NCI-H748 (cell line): Measurements from ENCODE around the gene ZNF185.
A peak's percentile ranks its signal among the peaks of the same experiment; 100 is the strongest.

Experiments
- DNase-seq: peaks from one replicate; lab custom pipeline; 2025; ENCODE audit not compliant: unreplicated experiment; lab: John Stamatoyannopoulos, UW

The ZNF185 gene

GRCh38 chrX:152915541-152916241 lies 17.8 kb downstream of the ZNF185 start:
- DNase-seq = peak; percentile 2

GRCh38 chrX:152917656-152918579 lies 20.1 kb downstream of the ZNF185 start:
- DNase-seq = no peak

GRCh38 chrX:152918707-152919106 lies 20.8 kb downstream of the ZNF185 start:
- no peak for DNase-seq

- DNase-seq = peak; percentile 1
Observed at GRCh38 chrX:152923599-152923998, 25.7 kb downstream of the ZNF185 start.

GRCh38 chrX:152925835-152926234 lies 28.0 kb downstream of the ZNF185 start:
- no peak for DNase-seq

GRCh38 chrX:152926279-152926678 lies 28.4 kb downstream of the ZNF185 start:
- DNase-seq = peak; percentile 50

- peak; percentile 2 for DNase-seq
Observed at GRCh38 chrX:152926923-152927322, 29.1 kb downstream of the ZNF185 start.

GRCh38 chrX:152927858-152928760 lies 30.2 kb downstream of the ZNF185 start:
- DNase-seq = no peak

GRCh38 chrX:152928761-152929400 lies 31.0 kb downstream of the ZNF185 start:
- DNase-seq = no peak

GRCh38 chrX:152929898-152930297 lies 32.0 kb downstream of the ZNF185 start:
- no peak for DNase-seq

- DNase-seq = no peak
Observed at GRCh38 chrX:152930516-152930915, 32.6 kb downstream of the ZNF185 start.

- DNase-seq = no peak
Observed at GRCh38 chrX:152932144-152932543, 34.3 kb downstream of the ZNF185 start.

- DNase-seq = no peak
Observed at GRCh38 chrX:152932598-152933175, 34.8 kb downstream of the ZNF185 start.

- DNase-seq = peak; percentile 1
Observed at GRCh38 chrX:152936306-152936705, 38.4 kb downstream of the ZNF185 start.

- no peak for DNase-seq
Observed at GRCh38 chrX:152937236-152937635, 39.4 kb downstream of the ZNF185 start.

GRCh38 chrX:152941328-152942076 lies 43.6 kb downstream of the ZNF185 start:
- peak; percentile 96 for DNase-seq

GRCh38 chrX:152942077-152942442 lies 44.2 kb downstream of the ZNF185 start:
- DNase-seq = no peak

GRCh38 chrX:152943826-152944225 lies 46.0 kb downstream of the ZNF185 start:
- no peak for DNase-seq
